ENCODE results near the gene MAU2. TPM values are rescaled to one million over a fixed set of nuclear protein-coding genes. Genes with fewer than 3 reads are reported as not detected.
A peak's percentile ranks its signal among the peaks of the same experiment; 100 is the strongest.

Gene MAU2
- total RNA-seq, 1 experiment from 2014 or later = 48.4 TPM

DNA sequence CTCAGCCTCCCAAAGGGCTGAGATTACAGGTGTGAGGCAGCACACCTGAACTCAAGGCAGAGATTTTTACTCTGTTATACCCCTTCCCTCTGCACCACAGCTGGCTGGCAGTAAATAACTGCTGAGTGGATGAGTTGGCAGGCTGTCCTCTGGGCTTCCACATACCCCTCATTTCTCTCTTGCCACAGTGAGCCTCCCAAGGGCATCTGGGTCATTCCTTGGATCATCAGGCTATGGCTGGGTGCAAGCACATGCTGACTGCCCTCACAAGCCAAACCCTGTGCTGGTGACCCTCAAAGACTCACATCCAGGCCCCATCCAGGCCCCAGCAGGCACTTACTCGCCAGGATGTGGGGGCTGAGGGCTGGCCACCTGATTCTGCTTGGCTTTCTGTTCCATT, 4.5 kb upstream of the MAU2 start:
- no peak overlapping the region for H3K14ac ChIP-seq (ENCODE audit: insufficient read depth, low read length)
- H3K79me2 ChIP-seq (ENCODE audit: insufficient read depth, low read length) = peaks cover 3% of the 10 kb centered on the region; the same call in 1 of the 2 replicates
- H3K4me3 Mint-ChIP-seq = no peak overlapping the region

More for the DNA sequence above, 4.5 kb upstream of the MAU2 start:
- Histone ChIP-seq H2BK20ac (ENCODE audit: low read depth, low read length, poor library complexity, severe bottlenecking) (no peak overlapping the region), H4K91ac (ENCODE audit: insufficient read length, low read depth, low read length) (no peak overlapping the region), H3K27me3 (ENCODE audit: insufficient read depth, low read length) (no peaks in the 10 kb centered on the region), H3K18ac (ENCODE audit: insufficient read length, low read depth, low read length) (no peak overlapping the region), H4K20me1 (ENCODE audit: control insufficient read depth, insufficient read depth, insufficient read length) (no peaks in the 10 kb centered on the region), H3T11ph (ENCODE audit: low read length) (no peak overlapping the region), H2BK5ac (ENCODE audit: insufficient read length, low read length) (no peak overlapping the region), H3K56ac (ENCODE audit: insufficient read length, low read depth, low read length) (no peak overlapping the region), H2BK12ac (ENCODE audit: insufficient read length, low read depth, low read length) (no peak overlapping the region), H3K9me3 (ENCODE audit: control insufficient read depth, low read depth, low read length) (no peaks in the 10 kb centered on the region), H2AK5ac (ENCODE audit: insufficient read length, low read length) (no peak overlapping the region), H3K9ac (ENCODE audit: extremely low read depth, insufficient read length, low read length) (no peak overlapping the region), H2BK15ac (ENCODE audit: low read depth, low read length) (no peak overlapping the region), H2BK120ac (ENCODE audit: low read depth, low read length, poor library complexity, severe bottlenecking) (no peak overlapping the region), H3K4ac (ENCODE audit: low read depth, low read length) (no peak overlapping the region), H4K5ac (ENCODE audit: insufficient read length, low read depth, low read length) (no peak overlapping the region), H3K4me1 (ENCODE audit: insufficient read depth, low read length) (0 out of 2 replicates have a peak, but pooled peaks cover 2% of the 10 kb centered on the region), H3K79me1 (ENCODE audit: insufficient read depth, low read depth, low read length, poor library complexity, severe bottlenecking) (no peaks in the 10 kb centered on the region), H4K8ac (replicated peaks; ENCODE audit: insufficient read length, low read depth, low read length) (no peak overlapping the region), H3K23me2 (ENCODE audit: insufficient read length, low read depth, low read length, poor library complexity, severe bottlenecking) (peaks cover 3% of the 10 kb centered on the region), H3K23ac (ENCODE audit: insufficient read length, low read depth, low read length) (no peak overlapping the region), H3K4me2 (ENCODE audit: insufficient read depth, insufficient read length, low read length) (no peak overlapping the region), H3K27ac (ENCODE audit: insufficient read length, low read depth, low read length) (no peak overlapping the region), H2AFZ (ENCODE audit: low read length) (no peak overlapping the region)
- H3K27ac Mint-ChIP-seq = peak overlapping the region in 1 of 3 experiments; percentile 56; a peak in 2 of 7 replicates
- H3K27me3 Mint-ChIP-seq (ENCODE audit: low read depth) = no peaks in the 10 kb centered on the region
- peaks cover 6 to 50% (median 37%) of the 10 kb centered on the region in 3 experiments; a peak in 6 of 7 replicates for H3K36me3 Mint-ChIP-seq (ENCODE audit: insufficient read depth in 1 of 3, low read depth in 3 of 3)
- peaks cover 10 to 13% of the 10 kb centered on the region in 2 experiments for H3K4me1 Mint-ChIP-seq
- TF ChIP-seq CTCF (conservative IDR thresholded peaks at IDR 0.05) = no peak
- DNase-seq = no peak
- no CpG with 5 or more reads among the region's 1 CpG for WGBS (ENCODE audit: extremely low coverage, insufficient read length, low lambda C conversion rate)
- no peaks in the 10 kb centered on the region for H3K9me3 Mint-ChIP-seq

Measured in H9 (cell line).